Liver (tissue), 9 donors: ENCODE results near the gene HSPA12B. TPM values are rescaled to one million over a fixed set of nuclear protein-coding genes. Genes with fewer than 3 reads are reported as not detected.

Source experiments
- DNase-seq: peaks from one replicate; pipeline ENCODE4 v3.0.0-alpha.2; 2017; ENCODE audit warnings: low spot score
- H3K27ac ChIP-seq, 2 donors: one replicate each; pipeline ENCODE4 v1.7.0; 2013; ENCODE audit warnings: inconsistent platforms in 2 of 2, low read length in 2 of 2, control low read depth in 1 of 2, low read depth in 1 of 2, mild to moderate bottlenecking in 1 of 2
- H3K27me3 ChIP-seq, 4 donors: one replicate each; pipeline versions ENCODE4 v1.6.1 to v1.7.0; 2013; ENCODE audit warnings: low read length in 3 of 4, inconsistent platforms in 1 of 4, mild to moderate bottlenecking in 1 of 4, moderate library complexity in 1 of 4; ENCODE audit not compliant: control insufficient read depth in 4 of 4, insufficient read depth in 4 of 4
- H3K36me3 ChIP-seq, 4 donors: one replicate each; pipeline versions ENCODE4 v1.6.1 to v1.7.0; 2013; ENCODE audit warnings: low read length in 3 of 4, mild to moderate bottlenecking in 3 of 4, low read depth in 1 of 4, moderate library complexity in 1 of 4; ENCODE audit not compliant: control insufficient read depth in 4 of 4, insufficient read depth in 3 of 4
- H3K4me1 ChIP-seq, 4 donors: one replicate each; pipeline versions ENCODE4 v1.6.1 to v1.7.0; 2013; ENCODE audit warnings: low read length in 3 of 4, mild to moderate bottlenecking in 3 of 4, moderate library complexity in 1 of 4; ENCODE audit not compliant: control insufficient read depth in 4 of 4, insufficient read depth in 4 of 4
- H3K4me3 ChIP-seq, 3 donors: one replicate each; pipeline versions ENCODE4 v1.6.1 to v1.7.0; 2013; ENCODE audit warnings: low read length in 3 of 3, control low read depth in 1 of 3, low read depth in 1 of 3, mild to moderate bottlenecking in 1 of 3
- H3K9ac ChIP-seq, 2 donors: one replicate each; pipeline ENCODE4 v1.7.0; 2013; ENCODE audit warnings: low read length in 2 of 2, mild to moderate bottlenecking in 2 of 2, moderate library complexity in 2 of 2, control low read depth in 1 of 2, low read depth in 1 of 2
- H3K9me3 ChIP-seq, 4 donors: one replicate each; pipeline versions ENCODE4 v1.6.1 to v1.7.0; 2013; ENCODE audit warnings: low read length in 3 of 4; ENCODE audit not compliant: control insufficient read depth in 4 of 4
- EGR1 ChIP-seq, 2 donors: IDR thresholded peaks; 2 replicates each; pipeline ENCODE4 v1.6.1; 2016 to 2018; ENCODE audit warnings: antibody characterized with exemption in 2 of 2, low read depth in 2 of 2
- FOXA1 ChIP-seq: IDR thresholded peaks from 2 replicates; pipeline ENCODE4 v1.6.1; 2016; ENCODE audit warnings: antibody characterized with exemption
- FOXA2 ChIP-seq: IDR thresholded peaks from 2 replicates; pipeline ENCODE4 v1.6.1; 2016; ENCODE audit warnings: antibody characterized with exemption
- HNF4G ChIP-seq: IDR thresholded peaks from 2 replicates; pipeline ENCODE4 v1.6.1; 2016; ENCODE audit warnings: antibody characterized with exemption
- JUND ChIP-seq, 2 donors: IDR thresholded peaks; 2 replicates each; pipeline ENCODE4 v1.6.1; 2016; ENCODE audit warnings: antibody characterized with exemption in 2 of 2
- NR2F2 ChIP-seq: IDR thresholded peaks from 2 replicates; pipeline ENCODE4 v1.6.1; 2016; ENCODE audit warnings: antibody characterized with exemption
- RAD21 ChIP-seq, 2 donors: IDR thresholded peaks; 2 replicates each; pipeline ENCODE4 v1.6.1; 2016; ENCODE audit warnings: antibody characterized with exemption in 2 of 2, mild to moderate bottlenecking in 2 of 2
- RXRA ChIP-seq, 2 donors: IDR thresholded peaks; 2 replicates each; pipeline ENCODE4 v1.6.1; 2017 to 2018; ENCODE audit warnings: antibody characterized with exemption in 2 of 2, mild to moderate bottlenecking in 1 of 2
- YY1 ChIP-seq: IDR thresholded peaks from 2 replicates; pipeline ENCODE4 v1.6.1; 2016; ENCODE audit warnings: antibody characterized with exemption, mild to moderate bottlenecking
- WGBS: extraction: QIAGEN DNeasy Blood & Tissue Kit; methylation state at CpG from one replicate; pipeline ENCODE4 v1.1.7; 2013; 5-methylcytosine and 5-hydroxymethylcytosine counted together
- polyA plus RNA-seq, 2 donors: library from polyadenylated mRNA; stranded (reverse) in 1 of 2; unstranded in 1 of 2; fragments of 200-250 nt in 1 of 2; fragments of >200 nt in 1 of 2; fragmentation: Nextera tagmentation in 1 of 2; extraction: Ambion mirVana in 1 of 2; gene quantifications; one replicate each; pipeline versions ENCODE4 v1.2.1 to v1.2.3, GENCODE V29; 2013 to 2015
- total RNA-seq, 2 donors: library from RNA; depleted of rRNA; stranded (reverse); fragments of >200 nt; gene quantifications; one replicate each; pipeline ENCODE4 v1.2.3, GENCODE V29; 2014
- TF ChIP-seq, protein P1 (sequence below): IDR thresholded peaks from 2 replicates; pipeline ENCODE4 v1.6.1; 2016; ENCODE audit warnings: antibody characterized with exemption
- TF ChIP-seq, protein P2 (sequence below): IDR thresholded peaks from 2 replicates; pipeline ENCODE4 v1.6.1; 2016; ENCODE audit warnings: antibody characterized with exemption, mild to moderate bottlenecking
- TF ChIP-seq, protein P3 (sequence below): fragments of 150-350 bp; IDR thresholded peaks from 2 replicates; pipeline ENCODE4 v1.5.1; 2017; ENCODE audit warnings: improper control_type of control experiment, low read depth, low read length; ENCODE audit not compliant: missing input control
- donor health status: healthy.
- donor health status: healthy.
- donor health status: healthy.
- donor health status: healthy.
- donor health status: healthy.

Gene HSPA12B
- total and polyA plus RNA-seq, 4 donors, result 0.72 to 1.8 (median 0.87) TPM

DNA sequence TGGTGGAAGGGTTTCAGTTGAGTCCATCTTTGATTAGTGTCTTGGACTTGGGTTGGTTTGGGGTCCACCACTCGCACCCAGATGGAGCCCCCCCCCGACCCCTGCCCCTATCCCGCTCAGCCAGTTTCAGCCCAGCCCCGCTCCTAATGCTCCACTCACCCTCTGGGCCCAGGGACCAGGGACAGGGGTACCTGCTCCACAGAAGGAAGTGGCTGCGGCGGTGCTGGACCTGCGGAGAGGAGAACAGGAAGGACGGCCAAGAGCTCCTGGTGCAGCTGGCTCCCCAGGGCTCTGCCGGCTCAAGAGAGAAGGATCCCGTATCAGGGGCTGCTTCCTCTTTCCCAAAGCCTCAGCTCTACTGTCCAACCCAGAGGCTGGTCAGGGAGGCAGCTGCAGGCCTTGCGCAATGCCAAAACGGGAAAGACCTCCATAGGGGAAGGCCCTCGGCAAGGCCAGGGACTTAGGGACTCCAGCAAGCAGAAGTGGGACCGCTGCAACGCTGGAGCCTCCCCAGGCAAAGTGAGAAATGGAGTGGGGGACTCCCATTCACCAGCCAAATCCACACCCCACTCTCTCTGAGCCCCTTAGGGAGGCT lies 20.1 kb upstream of the HSPA12B start, which contains the start of gene SIGLEC1:
Gene SIGLEC1, minus strand, starts transcription at position 322 of the 595 bp plus-strand sequence. CDS start 5,472 bp downstream, outside the sequence.
- Histone ChIP-seq H3K4me1 (no peaks in the 10 kb centered on the region), H3K9ac (no peak within 1 kb of the TSS), H3K27me3 (no peaks in the 10 kb centered on the region), H3K4me3 (no peak within 1 kb of the TSS), H3K27ac (no peak within 1 kb of the TSS), H3K36me3 (no peaks in the 10 kb centered on the region), H3K9me3 (no peaks in the 10 kb centered on the region)
- no peak for DNase-seq
- 75% methylated on average over 15 of the region's 15 CpGs for WGBS
- TF ChIP-seq, protein P1, sequence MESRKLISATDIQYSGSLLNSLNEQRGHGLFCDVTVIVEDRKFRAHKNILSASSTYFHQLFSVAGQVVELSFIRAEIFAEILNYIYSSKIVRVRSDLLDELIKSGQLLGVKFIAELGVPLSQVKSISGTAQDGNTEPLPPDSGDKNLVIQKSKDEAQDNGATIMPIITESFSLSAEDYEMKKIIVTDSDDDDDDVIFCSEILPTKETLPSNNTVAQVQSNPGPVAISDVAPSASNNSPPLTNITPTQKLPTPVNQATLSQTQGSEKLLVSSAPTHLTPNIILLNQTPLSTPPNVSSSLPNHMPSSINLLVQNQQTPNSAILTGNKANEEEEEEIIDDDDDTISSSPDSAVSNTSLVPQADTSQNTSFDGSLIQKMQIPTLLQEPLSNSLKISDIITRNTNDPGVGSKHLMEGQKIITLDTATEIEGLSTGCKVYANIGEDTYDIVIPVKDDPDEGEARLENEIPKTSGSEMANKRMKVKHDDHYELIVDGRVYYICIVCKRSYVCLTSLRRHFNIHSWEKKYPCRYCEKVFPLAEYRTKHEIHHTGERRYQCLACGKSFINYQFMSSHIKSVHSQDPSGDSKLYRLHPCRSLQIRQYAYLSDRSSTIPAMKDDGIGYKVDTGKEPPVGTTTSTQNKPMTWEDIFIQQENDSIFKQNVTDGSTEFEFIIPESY, result no peak
- TF ChIP-seq FOXA2, result no peak
- TF ChIP-seq EGR1 (IDR thresholded peaks at IDR 0.05; ENCODE audit: low read depth in 2 of 2), result no peak
- TF ChIP-seq RXRA (IDR thresholded peaks at IDR 0.05), result no peak
- no peak for TF ChIP-seq HNF4G
- TF ChIP-seq YY1, result no peak
- TF ChIP-seq NR2F2, result no peak
- TF ChIP-seq, protein P2, sequence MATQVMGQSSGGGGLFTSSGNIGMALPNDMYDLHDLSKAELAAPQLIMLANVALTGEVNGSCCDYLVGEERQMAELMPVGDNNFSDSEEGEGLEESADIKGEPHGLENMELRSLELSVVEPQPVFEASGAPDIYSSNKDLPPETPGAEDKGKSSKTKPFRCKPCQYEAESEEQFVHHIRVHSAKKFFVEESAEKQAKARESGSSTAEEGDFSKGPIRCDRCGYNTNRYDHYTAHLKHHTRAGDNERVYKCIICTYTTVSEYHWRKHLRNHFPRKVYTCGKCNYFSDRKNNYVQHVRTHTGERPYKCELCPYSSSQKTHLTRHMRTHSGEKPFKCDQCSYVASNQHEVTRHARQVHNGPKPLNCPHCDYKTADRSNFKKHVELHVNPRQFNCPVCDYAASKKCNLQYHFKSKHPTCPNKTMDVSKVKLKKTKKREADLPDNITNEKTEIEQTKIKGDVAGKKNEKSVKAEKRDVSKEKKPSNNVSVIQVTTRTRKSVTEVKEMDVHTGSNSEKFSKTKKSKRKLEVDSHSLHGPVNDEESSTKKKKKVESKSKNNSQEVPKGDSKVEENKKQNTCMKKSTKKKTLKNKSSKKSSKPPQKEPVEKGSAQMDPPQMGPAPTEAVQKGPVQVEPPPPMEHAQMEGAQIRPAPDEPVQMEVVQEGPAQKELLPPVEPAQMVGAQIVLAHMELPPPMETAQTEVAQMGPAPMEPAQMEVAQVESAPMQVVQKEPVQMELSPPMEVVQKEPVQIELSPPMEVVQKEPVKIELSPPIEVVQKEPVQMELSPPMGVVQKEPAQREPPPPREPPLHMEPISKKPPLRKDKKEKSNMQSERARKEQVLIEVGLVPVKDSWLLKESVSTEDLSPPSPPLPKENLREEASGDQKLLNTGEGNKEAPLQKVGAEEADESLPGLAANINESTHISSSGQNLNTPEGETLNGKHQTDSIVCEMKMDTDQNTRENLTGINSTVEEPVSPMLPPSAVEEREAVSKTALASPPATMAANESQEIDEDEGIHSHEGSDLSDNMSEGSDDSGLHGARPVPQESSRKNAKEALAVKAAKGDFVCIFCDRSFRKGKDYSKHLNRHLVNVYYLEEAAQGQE, result no peak

DNA sequence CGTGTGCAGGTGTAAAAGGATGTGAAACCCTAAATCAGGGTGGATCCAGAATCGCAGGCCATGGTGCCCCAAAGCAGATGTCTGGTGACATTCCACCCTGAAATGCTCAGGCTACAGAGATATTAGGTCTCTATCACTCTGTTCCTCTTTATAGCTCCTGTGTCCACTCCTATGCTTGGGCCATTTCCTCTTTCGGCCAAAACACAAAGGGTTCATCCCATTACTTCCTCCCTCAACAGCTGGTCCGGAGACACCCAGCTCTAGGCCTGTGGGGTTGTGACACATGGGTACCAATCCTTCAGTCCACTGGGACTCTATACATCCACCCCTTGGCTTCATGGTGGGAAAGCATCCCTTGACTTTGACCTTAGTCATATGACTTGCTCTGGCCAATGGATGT lies 18.4 kb upstream of the HSPA12B start:
- Histone ChIP-seq H3K4me1 (no peaks in the 10 kb centered on the region), H3K27me3 (no peaks in the 10 kb centered on the region), H3K9me3 (no peaks in the 10 kb centered on the region), H3K36me3 (no peaks in the 10 kb centered on the region), H3K27ac (no peak overlapping the region), H3K9ac (no peak overlapping the region), H3K4me3 (no peak overlapping the region)
- WGBS, result 77% methylated on average over 4 of the region's 4 CpGs
- no peak for DNase-seq
- TF ChIP-seq JUND (IDR thresholded peaks at IDR 0.05) (no peak), FOXA1 (no peak), RAD21 (IDR thresholded peaks at IDR 0.05) (no peak)
- TF ChIP-seq, protein P3, sequence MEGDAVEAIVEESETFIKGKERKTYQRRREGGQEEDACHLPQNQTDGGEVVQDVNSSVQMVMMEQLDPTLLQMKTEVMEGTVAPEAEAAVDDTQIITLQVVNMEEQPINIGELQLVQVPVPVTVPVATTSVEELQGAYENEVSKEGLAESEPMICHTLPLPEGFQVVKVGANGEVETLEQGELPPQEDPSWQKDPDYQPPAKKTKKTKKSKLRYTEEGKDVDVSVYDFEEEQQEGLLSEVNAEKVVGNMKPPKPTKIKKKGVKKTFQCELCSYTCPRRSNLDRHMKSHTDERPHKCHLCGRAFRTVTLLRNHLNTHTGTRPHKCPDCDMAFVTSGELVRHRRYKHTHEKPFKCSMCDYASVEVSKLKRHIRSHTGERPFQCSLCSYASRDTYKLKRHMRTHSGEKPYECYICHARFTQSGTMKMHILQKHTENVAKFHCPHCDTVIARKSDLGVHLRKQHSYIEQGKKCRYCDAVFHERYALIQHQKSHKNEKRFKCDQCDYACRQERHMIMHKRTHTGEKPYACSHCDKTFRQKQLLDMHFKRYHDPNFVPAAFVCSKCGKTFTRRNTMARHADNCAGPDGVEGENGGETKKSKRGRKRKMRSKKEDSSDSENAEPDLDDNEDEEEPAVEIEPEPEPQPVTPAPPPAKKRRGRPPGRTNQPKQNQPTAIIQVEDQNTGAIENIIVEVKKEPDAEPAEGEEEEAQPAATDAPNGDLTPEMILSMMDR, result no peak
